Effector memory CD4-positive, alpha-beta T cell (primary cell): ENCODE measurements around the gene BEST4.
"Not testable (repeated sequence)": the region's sequence is repeated elsewhere in the genome, so short reads cannot be mapped to it uniquely, and the experiment has no call there.

Experiments
- DNase-seq, 3 donors: peaks; one replicate each; pipeline ENCODE4 v3.0.0-alpha.2; 2020
- H3K27ac ChIP-seq: 2 replicates; pipeline ENCODE4 v1.7.0; 2013; ENCODE audit warnings: mild to moderate bottlenecking, low read length, moderate library complexity; ENCODE audit not compliant: insufficient read depth, poor library complexity, severe bottlenecking
- H3K27me3 ChIP-seq: replicated peaks from 2 replicates; pipeline ENCODE4 v1.7.0; 2013; ENCODE audit warnings: mild to moderate bottlenecking, low read length; ENCODE audit not compliant: insufficient read depth, control insufficient read depth, poor library complexity, severe bottlenecking
- H3K36me3 ChIP-seq: 2 replicates; pipeline ENCODE4 v1.7.0; 2013; ENCODE audit warnings: mild to moderate bottlenecking, low read length, moderate library complexity; ENCODE audit not compliant: control insufficient read depth, insufficient read depth
- H3K4me1 ChIP-seq: 2 replicates; pipeline ENCODE4 v1.7.0; 2013; ENCODE audit warnings: low read length, mild to moderate bottlenecking; ENCODE audit not compliant: control insufficient read depth, insufficient read depth, poor library complexity, severe bottlenecking
- H3K4me3 ChIP-seq: 2 replicates; pipeline ENCODE4 v1.7.0; 2013; ENCODE audit warnings: low read length, low read depth, mild to moderate bottlenecking; ENCODE audit not compliant: insufficient read depth, poor library complexity, severe bottlenecking
- H3K9me3 ChIP-seq: 2 replicates; pipeline ENCODE4 v1.7.0; 2013; ENCODE audit warnings: mild to moderate bottlenecking, low read length, moderate library complexity; ENCODE audit not compliant: control insufficient read depth

BEST4 gene

GRCh38 chr1:44777969-44778635 is 9.9 kb downstream of the BEST4 start:
- H3K36me3 ChIP-seq, result peaks cover 43% of the 10 kb centered on the region
- no peaks in the 10 kb centered on the region for H3K27me3 ChIP-seq
- peaks cover 16% of the 10 kb centered on the region for H3K4me1 ChIP-seq
- H3K9me3 ChIP-seq, result no peaks in the 10 kb centered on the region
- no peak overlapping the region for H3K27ac ChIP-seq
- no peak overlapping the region for H3K4me3 ChIP-seq
- no peak for DNase-seq

GRCh38 chr1:44777547-44777946 is 10.4 kb downstream of the BEST4 start:
- H3K27ac ChIP-seq, result peak overlapping the region; percentile 93
- peaks cover 43% of the 10 kb centered on the region for H3K36me3 ChIP-seq
- no peaks in the 10 kb centered on the region for H3K9me3 ChIP-seq
- DNase-seq, result no peak
- H3K4me1 ChIP-seq, result peaks cover 16% of the 10 kb centered on the region
- no peaks in the 10 kb centered on the region for H3K27me3 ChIP-seq
- no peak overlapping the region for H3K4me3 ChIP-seq

GRCh38 chr1:44776730-44777068 is 11.3 kb downstream of the BEST4 start:
- no peaks in the 10 kb centered on the region for H3K27me3 ChIP-seq
- H3K4me3 ChIP-seq, result peak overlapping the region; percentile 96
- DNase-seq, result no peak
- peaks cover 42% of the 10 kb centered on the region for H3K36me3 ChIP-seq
- H3K4me1 ChIP-seq, result peaks cover 16% of the 10 kb centered on the region
- H3K27ac ChIP-seq, result peak overlapping the region; percentile 93
- no peaks in the 10 kb centered on the region for H3K9me3 ChIP-seq

GRCh38 chr1:44775930-44776729 is 11.8 kb downstream of the BEST4 start:
- Histone ChIP-seq H3K27ac (peak overlapping the region; percentile 93), H3K4me1 (peaks cover 16% of the 10 kb centered on the region), H3K9me3 (no peaks in the 10 kb centered on the region), H3K4me3 (peak overlapping the region; percentile 96), H3K27me3 (no peaks in the 10 kb centered on the region), H3K36me3 (peaks cover 36% of the 10 kb centered on the region)
- peak in 1 of 3 donors; percentile 40 for DNase-seq

GRCh38 chr1:44775078-44775929 is 12.7 kb downstream of the BEST4 start, which contains the start of gene RPS8:
Gene RPS8, plus strand, starts transcription at chr1:44775540. Its CDS starts 57 bp downstream, at chr1:44775597.
- Histone ChIP-seq H3K36me3 (peaks cover 29% of the 10 kb centered on the region), H3K9me3 (no peaks in the 10 kb centered on the region), H3K27ac (peak within 1 kb of the TSS; percentile 93), H3K4me1 (peaks cover 16% of the 10 kb centered on the region), H3K4me3 (peak within 1 kb of the TSS; percentile 96), H3K27me3 (no peaks in the 10 kb centered on the region)
- DNase-seq, result peak; percentile 75 to 83 (median 79)

GRCh38 chr1:44766421-44766820 is 21.5 kb downstream of the BEST4 start:
- DNase-seq, H3K36me3 ChIP-seq, H3K27ac ChIP-seq: not testable (repeated sequence)

GRCh38 chr1:44760876-44761275 is 27.1 kb downstream of the BEST4 start:
- Histone ChIP-seq H3K36me3 (no peaks in the 10 kb centered on the region), H3K4me3 (no peak overlapping the region), H3K9me3 (no peaks in the 10 kb centered on the region), H3K27me3 (no peaks in the 10 kb centered on the region), H3K27ac (no peak overlapping the region), H3K4me1 (no peaks in the 10 kb centered on the region)
- no peak for DNase-seq

More at GRCh38 chr1:44766421-44766820, 21.5 kb downstream of the BEST4 start:
- not testable (repeated sequence) for H3K27me3 ChIP-seq, H3K4me1 ChIP-seq, H3K4me3 ChIP-seq, H3K9me3 ChIP-seq

- no peaks in the 10 kb centered on the region for H3K36me3 ChIP-seq
- no peak for DNase-seq
- no peak overlapping the region for H3K27ac ChIP-seq
- H3K4me3 ChIP-seq, result no peak overlapping the region
- no peaks in the 10 kb centered on the region for H3K4me1 ChIP-seq
- H3K27me3 ChIP-seq, result no peaks in the 10 kb centered on the region
- no peaks in the 10 kb centered on the region for H3K9me3 ChIP-seq
Measured at GRCh38 chr1:44759077-44759476, 28.9 kb downstream of the BEST4 start.

- no peak for DNase-seq
- H3K27ac ChIP-seq, result no peak overlapping the region
- H3K36me3 ChIP-seq, result no peaks in the 10 kb centered on the region
- H3K27me3 ChIP-seq, result no peaks in the 10 kb centered on the region
- no peaks in the 10 kb centered on the region for H3K4me1 ChIP-seq
- no peak overlapping the region for H3K4me3 ChIP-seq
- H3K9me3 ChIP-seq, result no peaks in the 10 kb centered on the region
Measured at GRCh38 chr1:44757420-44757819, 30.6 kb downstream of the BEST4 start.
